ENCODE measurements around the gene MRPS11. TPM values are rescaled to one million over a fixed set of nuclear protein-coding genes. Genes with fewer than 3 reads are reported as not detected.
"Not testable (repeated sequence)": the region's sequence is repeated elsewhere in the genome, so short reads cannot be mapped to it uniquely, and the experiment has no call there.

The MRPS11 gene
- total and polyA plus RNA-seq, 3 experiments from 2014 or later = 65.5 to 81.0 (median 80.1) TPM

DNA sequence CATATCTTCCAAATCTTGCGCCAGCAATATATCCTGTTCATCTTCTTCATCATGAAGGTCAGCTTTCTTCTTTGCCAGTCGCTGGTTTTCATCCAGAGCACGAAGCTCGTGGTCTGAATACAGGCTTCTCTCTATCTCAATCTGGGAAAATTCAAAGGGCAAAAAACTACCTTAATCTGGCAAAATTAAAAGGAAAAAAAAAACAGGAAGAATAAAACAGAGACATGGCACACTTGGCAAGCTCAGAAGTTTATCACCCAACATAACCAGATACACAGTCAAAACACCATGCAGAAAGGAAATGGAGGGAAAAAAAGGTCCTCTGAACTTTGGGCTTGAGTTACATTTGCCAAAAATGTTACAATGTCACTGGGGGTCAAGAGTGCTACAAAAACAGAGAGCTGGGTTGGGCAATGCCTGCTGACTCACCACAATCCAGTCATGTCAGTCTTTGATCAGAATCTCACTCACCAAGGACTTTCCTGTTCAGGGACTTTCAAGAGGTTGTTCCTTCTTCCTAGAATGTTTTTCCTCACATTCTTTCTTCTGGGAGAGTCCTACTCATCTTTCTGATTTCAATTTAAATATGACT, 1.8 kb upstream of the MRPS11 start:
- peaks cover 24 to 35% (median 26%) of the 10 kb centered on the region in 3 donors for H3K4me1 Mint-ChIP-seq
- no peak for DNase-seq
- H3K27me3 Mint-ChIP-seq = peaks cover 0 to 2% of the 10 kb centered on the region in 2 donors
- Histone ChIP-seq H3K4me3 (ENCODE audit: low read length) (no peak overlapping the region), H3K36me3 (ENCODE audit: insufficient read depth, low read length) (peaks cover 14% of the 10 kb centered on the region), H3K9me3 (ENCODE audit: low read length) (no peaks in the 10 kb centered on the region), H3K27ac (ENCODE audit: low read depth, low read length) (no peak overlapping the region), H3K27me3 (ENCODE audit: insufficient read depth, low read length, poor library complexity, severe bottlenecking) (no peaks in the 10 kb centered on the region), H3K4me1 (ENCODE audit: insufficient read depth, low read length) (peaks cover 23% of the 10 kb centered on the region)
- peak overlapping the region in 5 of 7 donors; percentile 45 to 98 (median 97) for H3K4me3 Mint-ChIP-seq
- CTCF ChIA-PET = no interaction called here
- POLR2A ChIA-PET = no interaction called here
- H3K27ac Mint-ChIP-seq = peak overlapping the region in 2 of 8 donors; percentile 96 to 100
- peaks cover 0 to 62% (median 12%) of the 10 kb centered on the region in 3 donors for H3K36me3 Mint-ChIP-seq
- H3K9me3 Mint-ChIP-seq = no peaks in the 10 kb centered on the region

- no peaks in the 10 kb centered on the region for H3K9me3 ChIP-seq (ENCODE audit: low read length)
- Mint-ChIP-seq H3K27ac (peak overlapping the region; percentile 96 to 100 (median 99)), H3K27me3 (peaks cover 0 to 2% of the 10 kb centered on the region in 2 donors), H3K9me3 (no peaks in the 10 kb centered on the region), H3K4me1 (peaks cover 28 to 35% (median 30%) of the 10 kb centered on the region in 3 donors), H3K4me3 (peak overlapping the region in 6 of 7 donors; percentile 96 to 100 (median 98)), H3K36me3 (peaks cover 0 to 54% (median 10%) of the 10 kb centered on the region in 3 donors)
- no peaks in the 10 kb centered on the region for H3K27me3 ChIP-seq (ENCODE audit: insufficient read depth, low read length, poor library complexity, severe bottlenecking)
- no peak for DNase-seq
- ChIA-PET POLR2A (interaction anchor here (1.0 kb wide), 3 partner anchors 171 to 867 kb away, joined by 3 to 7 read pairs (median 3); partner anchors contain the start of gene ISG20), CTCF (interaction anchor here (1.4 to 1.8 kb wide), 3 partner anchors 13 to 437 kb away, joined by 3 to 10 read pairs (median 4); no protein-coding TSS in a partner anchor)
- H3K36me3 ChIP-seq (ENCODE audit: insufficient read depth, low read length) = peaks cover 13% of the 10 kb centered on the region
- peaks cover 23% of the 10 kb centered on the region for H3K4me1 ChIP-seq (ENCODE audit: insufficient read depth, low read length)
- H3K27ac ChIP-seq (ENCODE audit: low read depth, low read length) = peak overlapping the region; percentile 91
- peak overlapping the region; percentile 88 for H3K4me3 ChIP-seq (ENCODE audit: low read length)
Observed at GRCh38 chr15:88467935-88468528, 524 bp downstream of the MRPS11 start.

DNA sequence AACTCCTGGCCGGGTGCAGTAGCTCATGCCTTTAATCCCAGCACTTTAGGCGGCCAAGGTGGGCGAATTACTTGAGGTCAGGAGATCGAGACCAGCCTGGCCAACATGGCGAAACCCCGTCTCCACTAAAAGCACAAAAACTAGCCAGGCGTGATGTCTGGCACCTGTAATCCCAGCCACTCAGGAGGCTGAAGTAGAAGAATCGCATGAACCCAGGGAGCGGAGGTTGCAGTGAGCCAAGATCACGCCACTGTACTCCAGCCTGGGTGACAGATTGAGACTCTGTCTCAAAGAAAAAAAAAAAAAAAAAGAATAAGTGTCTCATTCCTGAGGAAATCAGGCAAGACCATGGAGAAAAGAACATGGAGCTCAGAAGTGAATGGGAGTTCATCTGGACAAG, 1.2 kb downstream of the MRPS11 start:
- Histone ChIP-seq H3K36me3 (ENCODE audit: insufficient read depth, low read length) (peaks cover 12% of the 10 kb centered on the region), H3K4me1 (ENCODE audit: insufficient read depth, low read length) (peaks cover 23% of the 10 kb centered on the region), H3K4me3 (ENCODE audit: low read length) (peak overlapping the region; percentile 88)
- H3K27ac ChIP-seq (ENCODE audit: low read depth, low read length); H3K27ac Mint-ChIP-seq; H3K9me3 ChIP-seq (ENCODE audit: low read length); H3K27me3 Mint-ChIP-seq; H3K27me3 ChIP-seq (ENCODE audit: insufficient read depth, low read length, poor library complexity, severe bottlenecking); DNase-seq; H3K9me3 Mint-ChIP-seq; CTCF ChIA-PET: not testable (repeated sequence)
- Mint-ChIP-seq H3K4me3 (peak overlapping the region in 6 of 7 donors; percentile 96 to 100 (median 98)), H3K4me1 (peaks cover 28 to 35% (median 30%) of the 10 kb centered on the region in 3 donors), H3K36me3 (peaks cover 0 to 54% (median 9%) of the 10 kb centered on the region in 3 donors)
- POLR2A ChIA-PET = interaction anchor here (0.7 kb wide), 1 partner anchor 13 kb away, joined by 4 read pairs; no protein-coding TSS in a partner anchor

DNA sequence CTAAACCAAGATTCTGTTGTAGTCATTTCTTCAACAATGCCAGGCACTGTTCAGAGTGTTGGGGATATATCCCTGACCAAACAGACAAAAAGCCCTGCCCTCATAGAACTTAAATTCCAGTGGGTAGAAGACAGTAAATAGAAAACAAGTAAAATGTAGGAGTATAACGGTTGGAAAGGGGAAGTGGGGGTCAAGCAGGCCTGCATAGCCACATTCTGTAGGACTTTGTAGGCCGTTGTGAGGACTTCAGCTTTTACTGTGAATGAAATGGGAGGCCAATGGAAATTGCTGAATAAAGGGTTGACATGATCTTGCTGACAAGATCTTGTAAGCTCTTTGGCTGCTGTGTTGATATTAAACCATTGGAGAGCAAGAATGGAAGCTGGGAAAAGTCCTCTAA, 1.8 kb downstream of the MRPS11 start:
- Mint-ChIP-seq H3K9me3 (no peaks in the 10 kb centered on the region), H3K27ac (no peak overlapping the region), H3K27me3 (peaks cover 0 to 2% of the 10 kb centered on the region in 2 donors), H3K36me3 (peaks cover 0 to 54% (median 5%) of the 10 kb centered on the region in 3 donors), H3K4me1 (peaks cover 25 to 35% (median 28%) of the 10 kb centered on the region in 3 donors), H3K4me3 (peak overlapping the region in 1 of 7 donors; percentile 58)
- peaks cover 23% of the 10 kb centered on the region for H3K4me1 ChIP-seq (ENCODE audit: insufficient read depth, low read length)
- no peak overlapping the region for H3K4me3 ChIP-seq (ENCODE audit: low read length)
- H3K9me3 ChIP-seq (ENCODE audit: low read length) = no peaks in the 10 kb centered on the region
- no peak for DNase-seq
- H3K36me3 ChIP-seq (ENCODE audit: insufficient read depth, low read length) = peaks cover 7% of the 10 kb centered on the region
- no peak overlapping the region for H3K27ac ChIP-seq (ENCODE audit: low read depth, low read length)
- ChIA-PET POLR2A (interaction anchor here (0.7 kb wide), 1 partner anchor 12 kb away, joined by 4 read pairs; no protein-coding TSS in a partner anchor), CTCF (no interaction called here)
- no peaks in the 10 kb centered on the region for H3K27me3 ChIP-seq (ENCODE audit: insufficient read depth, low read length, poor library complexity, severe bottlenecking)

DNA sequence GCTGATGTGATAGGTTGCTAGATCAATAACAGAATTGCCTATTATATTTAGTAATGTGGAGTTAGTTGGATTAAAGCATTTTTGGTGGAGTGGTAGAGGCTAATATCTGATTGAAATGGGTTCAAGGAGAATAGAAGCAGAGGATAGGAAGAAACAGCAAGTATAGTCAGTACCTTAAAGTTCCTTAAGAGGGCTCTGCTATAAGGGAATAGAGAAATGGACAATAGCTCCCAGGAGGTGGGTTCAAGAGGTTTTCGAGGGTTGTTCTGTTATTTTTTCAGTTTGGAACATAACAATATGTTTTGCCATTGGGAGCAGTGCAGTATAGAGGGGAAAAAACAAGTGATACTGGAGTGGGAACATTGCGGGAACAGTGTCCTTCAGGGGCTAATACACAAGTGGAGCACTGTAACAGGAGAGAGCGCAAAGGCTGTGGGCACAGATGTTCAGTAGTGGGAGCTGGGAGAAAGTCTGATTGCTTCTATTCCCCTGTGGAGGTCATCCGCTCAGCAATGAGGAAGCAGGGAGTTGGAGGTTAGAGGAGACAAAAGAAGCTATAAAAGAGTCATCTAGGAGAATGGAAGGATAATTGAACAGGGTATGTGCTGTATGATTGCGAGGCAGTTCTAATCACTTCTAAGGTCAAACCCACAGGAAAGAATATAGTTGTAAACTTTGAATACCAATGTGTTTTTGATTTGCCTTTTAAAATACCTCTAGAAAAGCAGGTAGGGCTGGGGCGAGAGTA, 3.3 kb downstream of the MRPS11 start:
- CTCF ChIA-PET = no interaction called here

GRCh38 chr15:88472225-88472624, 4.7 kb downstream of the MRPS11 start:
- peaks cover 6 to 15% (median 12%) of the 10 kb centered on the region in 3 donors for H3K4me1 Mint-ChIP-seq
- H3K9me3 Mint-ChIP-seq = no peaks in the 10 kb centered on the region
- H3K27ac ChIP-seq (ENCODE audit: low read depth, low read length) = no peak overlapping the region
- peaks cover 0 to 2% of the 10 kb centered on the region in 2 donors for H3K27me3 Mint-ChIP-seq
- no peaks in the 10 kb centered on the region for H3K27me3 ChIP-seq (ENCODE audit: insufficient read depth, low read length, poor library complexity, severe bottlenecking)
- H3K4me1 ChIP-seq (ENCODE audit: insufficient read depth, low read length) = peaks cover 9% of the 10 kb centered on the region
- peak overlapping the region in 1 of 7 donors; percentile 8 for H3K4me3 Mint-ChIP-seq
- POLR2A ChIA-PET = no interaction called here
- peaks cover 11% of the 10 kb centered on the region for H3K36me3 ChIP-seq (ENCODE audit: insufficient read depth, low read length)
- no peaks in the 10 kb centered on the region for H3K9me3 ChIP-seq (ENCODE audit: low read length)
- H3K36me3 Mint-ChIP-seq = peaks cover 0 to 59% (median 6%) of the 10 kb centered on the region in 3 donors
- H3K4me3 ChIP-seq (ENCODE audit: low read length) = no peak overlapping the region
- H3K27ac Mint-ChIP-seq = peak overlapping the region in 1 of 8 donors; percentile 7
- DNase-seq = no peak
- CTCF ChIA-PET = interaction anchor here (1.4 kb wide), 1 partner anchor 9 kb away, joined by 3 read pairs; no protein-coding TSS in a partner anchor

More for the DNA sequence above, 3.3 kb downstream of the MRPS11 start:
- H3K36me3 Mint-ChIP-seq = peaks cover 0 to 56% (median 2%) of the 10 kb centered on the region in 3 donors
- DNase-seq = no peak
- H3K4me1 Mint-ChIP-seq = peaks cover 18 to 27% (median 24%) of the 10 kb centered on the region in 3 donors
- no peaks in the 10 kb centered on the region for H3K9me3 Mint-ChIP-seq
- peaks cover 7% of the 10 kb centered on the region for H3K36me3 ChIP-seq (ENCODE audit: insufficient read depth, low read length)
- no peak overlapping the region for H3K27ac ChIP-seq (ENCODE audit: low read depth, low read length)
- no peaks in the 10 kb centered on the region for H3K9me3 ChIP-seq (ENCODE audit: low read length)
- no peak overlapping the region for H3K4me3 ChIP-seq (ENCODE audit: low read length)
- H3K4me3 Mint-ChIP-seq = no peak overlapping the region
- H3K27ac Mint-ChIP-seq = no peak overlapping the region
- no peaks in the 10 kb centered on the region for H3K27me3 ChIP-seq (ENCODE audit: insufficient read depth, low read length, poor library complexity, severe bottlenecking)
- peaks cover 19% of the 10 kb centered on the region for H3K4me1 ChIP-seq (ENCODE audit: insufficient read depth, low read length)
- H3K27me3 Mint-ChIP-seq = peaks cover 0 to 2% of the 10 kb centered on the region in 2 donors
- POLR2A ChIA-PET = no interaction called here

- H3K27me3 ChIP-seq (ENCODE audit: insufficient read depth, low read length, poor library complexity, severe bottlenecking); H3K27me3 Mint-ChIP-seq; H3K4me1 ChIP-seq (ENCODE audit: insufficient read depth, low read length); H3K27ac Mint-ChIP-seq; H3K4me1 Mint-ChIP-seq; H3K9me3 ChIP-seq (ENCODE audit: low read length); H3K4me3 Mint-ChIP-seq; H3K4me3 ChIP-seq (ENCODE audit: low read length); H3K27ac ChIP-seq (ENCODE audit: low read depth, low read length); H3K9me3 Mint-ChIP-seq; CTCF ChIA-PET; POLR2A ChIA-PET; DNase-seq: not testable (repeated sequence)
- peaks cover 11% of the 10 kb centered on the region for H3K36me3 ChIP-seq (ENCODE audit: insufficient read depth, low read length)
- H3K36me3 Mint-ChIP-seq = peaks cover 0 to 65% (median 9%) of the 10 kb centered on the region in 3 donors
Observed at GRCh38 chr15:88473661-88474293, 6.3 kb downstream of the MRPS11 start.
